ENCODE data around the gene ZNF275. TPM values are rescaled to one million over a fixed set of nuclear protein-coding genes. Genes with fewer than 3 reads are reported as not detected.
"Not testable (repeated sequence)": the region's sequence is repeated elsewhere in the genome, so short reads cannot be mapped to it uniquely, and the experiment has no call there.

The ZNF275 gene
- total RNA-seq, 1 donor from 2014 or later: 14.8 TPM

- no peaks in the 10 kb centered on the region for H3K9me3 ChIP-seq (ENCODE audit: insufficient read depth, low read depth, low read length)
- H2AFZ ChIP-seq (ENCODE audit: low read depth, low read length): no peak overlapping the region
- Mint-ChIP-seq H3K4me1 (ENCODE audit: low read depth, unreplicated experiment) (peaks cover 2% of the 10 kb centered on the region), H3K27me3 (ENCODE audit: low read depth, unreplicated experiment) (no peaks in the 10 kb centered on the region), H3K27ac (ENCODE audit: unreplicated experiment) (no peak overlapping the region), H3K36me3 (ENCODE audit: low read depth, unreplicated experiment) (no peaks in the 10 kb centered on the region), H3K4me3 (ENCODE audit: unreplicated experiment) (no peak overlapping the region), H3K9me3 (ENCODE audit: unreplicated experiment) (no peaks in the 10 kb centered on the region)
- H3K4me2 ChIP-seq (ENCODE audit: low read length): peak overlapping the region; percentile 69
- TF ChIP-seq EZH2 (IDR thresholded peaks at IDR 0.05; ENCODE audit: insufficient read depth, low read length): no peak
- TF ChIP-seq CTCF (IDR thresholded peaks at IDR 0.05; ENCODE audit: insufficient read depth, low read depth, low read length): no peak
- no peak overlapping the region for H3K27ac ChIP-seq (ENCODE audit: low read depth, low read length)
- H3K9ac ChIP-seq (ENCODE audit: low read length): peak overlapping the region; percentile 58
- no peak overlapping the region for H3K4me3 ChIP-seq (ENCODE audit: insufficient read depth, low read depth, low read length)
- peak; percentile 93 for FAIRE-seq
- H3K27me3 ChIP-seq (ENCODE audit: insufficient read depth, low read length): no peaks in the 10 kb centered on the region
- no peaks in the 10 kb centered on the region for H3K36me3 ChIP-seq (ENCODE audit: insufficient read depth, low read length)
- no peaks in the 10 kb centered on the region for H4K20me1 ChIP-seq (ENCODE audit: insufficient read depth, low read length)
- no peaks in the 10 kb centered on the region for H3K79me2 ChIP-seq (ENCODE audit: insufficient read depth, low read length)
- DNase-seq (ENCODE audit: low read depth): no peak
- H3K4me1 ChIP-seq (ENCODE audit: insufficient read depth, low read length): peaks cover 7% of the 10 kb centered on the region
These were observed 48.9 kb downstream of the ZNF275 start for GRCh38 chrX:153382563-153383482.

- no peak for FAIRE-seq
- Mint-ChIP-seq H3K27me3 (ENCODE audit: low read depth, unreplicated experiment) (no peaks in the 10 kb centered on the region), H3K4me1 (ENCODE audit: low read depth, unreplicated experiment) (peaks cover 2% of the 10 kb centered on the region), H3K27ac (ENCODE audit: unreplicated experiment) (no peak overlapping the region), H3K9me3 (ENCODE audit: unreplicated experiment) (no peaks in the 10 kb centered on the region), H3K36me3 (ENCODE audit: low read depth, unreplicated experiment) (no peaks in the 10 kb centered on the region), H3K4me3 (ENCODE audit: unreplicated experiment) (no peak overlapping the region)
- no peak overlapping the region for H3K4me2 ChIP-seq (ENCODE audit: low read length)
- H4K20me1 ChIP-seq (ENCODE audit: insufficient read depth, low read length): no peaks in the 10 kb centered on the region
- H3K4me1 ChIP-seq (ENCODE audit: insufficient read depth, low read length): peaks cover 7% of the 10 kb centered on the region
- no peaks in the 10 kb centered on the region for H3K9me3 ChIP-seq (ENCODE audit: insufficient read depth, low read depth, low read length)
- no peaks in the 10 kb centered on the region for H3K79me2 ChIP-seq (ENCODE audit: insufficient read depth, low read length)
- H3K36me3 ChIP-seq (ENCODE audit: insufficient read depth, low read length): no peaks in the 10 kb centered on the region
- no peak overlapping the region for H3K4me3 ChIP-seq (ENCODE audit: insufficient read depth, low read depth, low read length)
- no peak for TF ChIP-seq EZH2 (IDR thresholded peaks at IDR 0.05; ENCODE audit: insufficient read depth, low read length)
- TF ChIP-seq CTCF (IDR thresholded peaks at IDR 0.05; ENCODE audit: insufficient read depth, low read depth, low read length): no peak
- no peak overlapping the region for H2AFZ ChIP-seq (ENCODE audit: low read depth, low read length)
- no peak overlapping the region for H3K9ac ChIP-seq (ENCODE audit: low read length)
- H3K27ac ChIP-seq (ENCODE audit: low read depth, low read length): no peak overlapping the region
- DNase-seq (ENCODE audit: low read depth): no peak
- H3K27me3 ChIP-seq (ENCODE audit: insufficient read depth, low read length): no peaks in the 10 kb centered on the region
These were observed 50.4 kb downstream of the ZNF275 start for GRCh38 chrX:153384390-153384789.

GRCh38 chrX:153384973-153385372 is 51.0 kb downstream of the ZNF275 start:
- H3K4me1 ChIP-seq (ENCODE audit: insufficient read depth, low read length); H3K4me1 Mint-ChIP-seq (ENCODE audit: low read depth, unreplicated experiment); H4K20me1 ChIP-seq (ENCODE audit: insufficient read depth, low read length); H3K9me3 Mint-ChIP-seq (ENCODE audit: unreplicated experiment); H3K9me3 ChIP-seq (ENCODE audit: insufficient read depth, low read depth, low read length); DNase-seq (ENCODE audit: low read depth); H3K4me3 Mint-ChIP-seq (ENCODE audit: unreplicated experiment); H2AFZ ChIP-seq (ENCODE audit: low read depth, low read length); H3K36me3 ChIP-seq (ENCODE audit: insufficient read depth, low read length); H3K27ac ChIP-seq (ENCODE audit: low read depth, low read length); H3K27ac Mint-ChIP-seq (ENCODE audit: unreplicated experiment); H3K27me3 Mint-ChIP-seq (ENCODE audit: low read depth, unreplicated experiment); H3K36me3 Mint-ChIP-seq (ENCODE audit: low read depth, unreplicated experiment); H3K79me2 ChIP-seq (ENCODE audit: insufficient read depth, low read length); FAIRE-seq; H3K4me3 ChIP-seq (ENCODE audit: insufficient read depth, low read depth, low read length); H3K9ac ChIP-seq (ENCODE audit: low read length); H3K4me2 ChIP-seq (ENCODE audit: low read length); H3K27me3 ChIP-seq (ENCODE audit: insufficient read depth, low read length): not testable (repeated sequence)

Measured in astrocyte (in vitro differentiated cells and primary cell).